ENCODE measurements around the gene KCND3.

DNA sequence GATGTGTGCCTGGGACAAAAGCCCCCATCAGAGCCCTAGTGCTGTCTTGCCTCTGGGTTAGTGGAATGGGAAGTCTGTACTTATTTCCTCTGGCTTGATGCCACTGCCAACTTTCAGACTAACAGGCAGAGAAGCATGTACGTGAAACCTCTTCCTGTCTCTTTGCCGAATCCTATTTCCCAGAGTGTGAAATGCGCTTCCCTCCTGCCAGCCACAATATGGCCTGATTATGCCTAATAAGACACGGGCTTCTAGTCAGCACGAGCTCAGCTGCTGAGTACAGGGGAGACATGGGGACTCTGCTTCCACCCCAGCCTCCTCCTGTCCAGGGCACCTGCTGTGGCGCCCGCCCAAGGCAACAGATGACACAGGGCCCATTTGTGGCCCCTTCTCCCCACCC is 111.4 kb downstream of the KCND3 start:
- TF ChIP-seq, protein P1, sequence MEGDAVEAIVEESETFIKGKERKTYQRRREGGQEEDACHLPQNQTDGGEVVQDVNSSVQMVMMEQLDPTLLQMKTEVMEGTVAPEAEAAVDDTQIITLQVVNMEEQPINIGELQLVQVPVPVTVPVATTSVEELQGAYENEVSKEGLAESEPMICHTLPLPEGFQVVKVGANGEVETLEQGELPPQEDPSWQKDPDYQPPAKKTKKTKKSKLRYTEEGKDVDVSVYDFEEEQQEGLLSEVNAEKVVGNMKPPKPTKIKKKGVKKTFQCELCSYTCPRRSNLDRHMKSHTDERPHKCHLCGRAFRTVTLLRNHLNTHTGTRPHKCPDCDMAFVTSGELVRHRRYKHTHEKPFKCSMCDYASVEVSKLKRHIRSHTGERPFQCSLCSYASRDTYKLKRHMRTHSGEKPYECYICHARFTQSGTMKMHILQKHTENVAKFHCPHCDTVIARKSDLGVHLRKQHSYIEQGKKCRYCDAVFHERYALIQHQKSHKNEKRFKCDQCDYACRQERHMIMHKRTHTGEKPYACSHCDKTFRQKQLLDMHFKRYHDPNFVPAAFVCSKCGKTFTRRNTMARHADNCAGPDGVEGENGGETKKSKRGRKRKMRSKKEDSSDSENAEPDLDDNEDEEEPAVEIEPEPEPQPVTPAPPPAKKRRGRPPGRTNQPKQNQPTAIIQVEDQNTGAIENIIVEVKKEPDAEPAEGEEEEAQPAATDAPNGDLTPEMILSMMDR (IDR thresholded peaks at IDR 0.05), result no peak
- no peak for TF ChIP-seq POLR2A (IDR thresholded peaks at IDR 0.05)
